LHCN-M2 (cell line): ENCODE data around the gene ECM2. TPM values are rescaled to one million over a fixed set of nuclear protein-coding genes. Genes with fewer than 3 reads are reported as not detected.

ENCODE experiments used
- DNase-seq: peaks from one replicate; pipeline ENCODE4 v3.0.0-alpha.2; 2012; ENCODE audit warnings: low read depth
- total RNA-seq: library from RNA; depleted of rRNA; stranded (reverse); fragments of >200 nt; gene quantifications from 2 replicates; pipeline ENCODE4 v1.2.3, GENCODE V29; 2014

The ECM2 gene
- total RNA-seq, 1 experiment from 2014 or later = 0.92 TPM

DNA sequence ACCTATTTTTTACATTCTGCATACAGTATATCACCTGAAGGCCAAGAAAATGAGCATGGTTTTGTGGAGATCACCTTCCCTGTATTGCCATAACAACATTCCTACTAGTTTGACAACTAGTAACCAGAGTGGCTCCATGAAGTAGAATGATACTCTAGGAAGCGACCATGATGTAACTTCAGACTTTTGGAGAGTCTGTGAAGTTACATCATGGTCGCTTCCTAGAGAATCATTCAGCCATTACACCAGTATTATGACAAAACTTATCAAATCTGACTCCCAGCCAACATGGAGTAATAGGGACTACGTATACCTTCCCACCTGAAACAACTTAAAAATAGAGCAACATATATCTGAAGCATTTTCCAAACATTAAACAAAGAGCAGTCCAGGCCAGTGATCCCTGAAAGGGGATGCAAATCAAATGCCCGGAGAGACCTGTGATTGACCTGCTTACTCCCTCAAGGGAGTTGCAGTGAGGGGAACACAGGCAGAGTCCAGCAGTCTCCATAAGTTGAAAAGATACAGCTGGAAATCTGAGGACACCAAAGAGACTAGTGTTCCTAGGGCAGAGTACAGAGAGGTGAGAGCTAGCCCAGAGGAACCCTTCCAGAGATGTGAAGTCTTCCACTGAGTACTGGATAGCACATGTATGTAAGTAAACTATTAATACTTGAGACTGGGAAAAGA lies 7.8 kb downstream of the ECM2 start:
- DNase-seq = no peak

DNA sequence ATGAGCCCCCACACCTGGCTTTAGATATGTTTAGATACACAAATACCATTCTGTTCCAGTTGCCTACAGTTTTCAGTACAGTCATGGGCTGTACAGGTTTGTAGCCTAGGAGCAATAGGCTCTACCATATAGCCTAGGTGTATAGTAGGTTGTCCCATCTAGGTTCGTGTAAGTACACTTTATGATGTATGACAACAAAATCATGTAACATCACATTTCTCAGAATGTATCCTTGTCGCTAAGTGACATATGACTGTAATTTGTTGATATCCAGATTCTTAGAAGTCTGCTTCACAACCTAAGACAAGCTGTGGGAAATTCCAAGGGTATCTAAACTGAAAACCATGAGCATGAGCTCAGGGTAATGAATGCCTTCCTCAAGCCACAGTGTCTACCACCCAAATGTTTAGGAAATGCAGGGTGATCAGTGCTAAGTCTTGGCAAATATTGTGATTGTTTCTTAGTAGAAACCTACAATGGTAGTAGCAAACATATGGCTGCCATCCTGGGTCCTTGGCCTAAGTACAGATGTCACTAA lies 8.4 kb downstream of the ECM2 start:
- DNase-seq = no peak

DNA sequence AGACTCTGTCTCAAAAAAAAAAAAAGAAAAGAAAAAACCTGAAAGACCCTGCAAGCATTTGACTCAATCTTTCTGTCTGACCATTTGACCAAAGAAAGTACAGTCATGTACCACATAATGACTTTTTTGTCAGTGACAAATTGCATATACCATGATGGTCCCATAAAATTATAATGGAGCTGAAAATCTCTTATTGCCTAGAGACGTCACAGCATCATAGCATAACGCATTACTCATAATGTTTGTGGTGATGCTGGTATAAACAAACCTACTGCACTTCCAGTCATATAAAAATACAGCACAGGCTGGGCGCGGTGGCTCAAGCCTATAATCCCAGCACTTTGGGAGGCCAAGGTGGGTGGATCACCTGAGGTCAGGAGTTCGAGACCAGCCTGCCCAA lies 10.5 kb downstream of the ECM2 start:
- peak; percentile 49 for DNase-seq

DNA sequence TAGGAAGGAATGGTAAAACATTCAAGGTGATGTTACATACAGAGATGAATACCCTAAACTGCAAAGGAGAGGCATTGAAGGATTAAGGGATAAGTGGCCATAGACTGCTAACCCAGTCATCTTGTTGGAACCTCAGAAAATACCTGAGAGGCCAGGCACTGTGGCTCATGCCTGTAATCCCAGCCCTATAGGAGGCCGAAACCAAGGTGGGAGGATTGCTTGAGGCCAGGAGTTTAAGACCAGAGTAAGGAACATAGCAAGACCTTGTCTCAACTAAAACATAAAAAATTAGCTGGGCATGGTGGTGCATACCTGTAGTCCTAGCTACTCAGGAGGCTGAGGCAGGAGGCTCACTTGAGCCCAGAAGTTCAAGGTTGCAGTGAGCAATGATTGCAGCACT lies 10.9 kb downstream of the ECM2 start:
- DNase-seq = no peak

DNA sequence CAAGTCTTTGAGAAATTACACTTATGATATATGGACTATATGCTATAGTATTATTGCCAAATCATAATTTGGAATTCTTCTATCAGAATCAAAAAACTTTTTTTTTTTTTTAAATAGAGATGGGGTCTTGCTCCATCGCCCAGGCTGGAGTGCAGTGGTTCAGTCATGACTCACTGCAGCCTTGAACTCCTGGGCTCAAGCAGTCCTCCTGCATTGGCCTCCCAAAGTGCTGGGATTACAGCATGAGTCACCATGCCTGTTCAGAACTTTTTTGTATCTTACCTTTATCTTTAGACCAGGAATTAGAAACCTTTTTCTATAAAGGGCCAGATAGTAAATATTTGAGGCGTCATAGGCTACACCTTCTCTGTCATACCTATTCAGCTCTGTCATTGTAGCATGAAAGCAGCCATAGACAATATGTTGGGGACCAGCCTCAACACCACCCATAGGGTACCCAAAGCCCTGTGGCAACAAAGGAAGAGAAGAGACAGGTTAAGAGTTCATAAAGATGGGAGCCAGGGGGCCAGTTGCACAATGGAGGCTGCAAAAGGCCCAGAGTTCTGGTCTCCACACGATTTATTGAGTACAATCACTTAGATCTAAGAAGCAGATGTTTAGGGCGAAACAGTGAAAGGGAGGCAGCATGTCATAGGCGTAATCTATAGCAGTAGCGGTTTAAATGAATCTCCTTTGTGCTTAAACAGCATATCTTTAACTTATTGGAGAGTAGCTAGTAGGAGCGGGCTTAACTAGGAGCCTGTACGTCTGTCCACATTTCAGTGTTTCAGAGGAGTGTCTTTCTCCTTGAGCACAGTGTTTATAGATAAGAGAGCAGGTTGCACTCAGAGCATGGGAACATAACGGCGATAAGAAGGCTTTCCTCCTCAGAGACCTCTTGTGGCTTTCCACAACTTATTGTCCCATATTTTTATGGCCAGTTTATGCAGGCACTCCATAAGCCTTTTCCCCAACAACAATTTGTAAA lies 12.5 kb downstream of the ECM2 start:
- DNase-seq = no peak

DNA sequence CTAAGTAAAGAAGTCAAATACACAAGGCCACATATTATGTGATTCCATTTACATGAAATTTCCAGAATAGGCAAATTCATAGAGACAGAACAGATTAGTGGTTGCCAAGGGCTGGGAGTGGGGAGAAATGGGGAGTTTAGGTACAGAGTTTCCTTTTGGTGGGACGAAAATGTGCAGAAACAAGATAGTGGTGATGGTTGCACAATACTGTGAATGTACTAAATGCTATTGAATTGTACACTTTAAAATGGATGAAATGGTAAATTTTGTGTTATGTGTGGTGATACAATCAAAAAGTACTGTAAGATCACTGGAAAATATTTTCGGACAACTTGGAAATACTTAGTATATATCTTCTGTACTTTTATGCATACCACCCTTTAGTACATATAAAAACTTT lies 15.0 kb downstream of the ECM2 start:
- no peak for DNase-seq

DNA sequence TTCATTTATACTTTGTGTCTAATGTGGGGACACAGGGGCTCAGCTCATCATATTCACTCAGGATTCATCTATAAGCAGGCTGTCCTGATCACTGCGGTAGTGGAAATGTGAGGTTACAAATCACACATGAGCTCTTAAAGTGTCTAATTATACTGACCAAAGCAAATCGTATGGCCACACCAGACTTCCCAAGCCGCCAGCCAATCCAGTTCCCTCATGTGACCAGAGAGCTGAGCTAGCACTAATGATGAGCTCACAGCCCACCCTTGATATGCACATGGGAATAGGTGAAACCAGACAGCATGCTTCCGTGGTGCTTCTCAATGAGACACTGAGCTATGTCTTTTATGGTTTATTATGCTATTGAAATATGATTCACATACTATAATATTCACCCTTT lies 17.6 kb downstream of the ECM2 start:
- DNase-seq = no peak

DNA sequence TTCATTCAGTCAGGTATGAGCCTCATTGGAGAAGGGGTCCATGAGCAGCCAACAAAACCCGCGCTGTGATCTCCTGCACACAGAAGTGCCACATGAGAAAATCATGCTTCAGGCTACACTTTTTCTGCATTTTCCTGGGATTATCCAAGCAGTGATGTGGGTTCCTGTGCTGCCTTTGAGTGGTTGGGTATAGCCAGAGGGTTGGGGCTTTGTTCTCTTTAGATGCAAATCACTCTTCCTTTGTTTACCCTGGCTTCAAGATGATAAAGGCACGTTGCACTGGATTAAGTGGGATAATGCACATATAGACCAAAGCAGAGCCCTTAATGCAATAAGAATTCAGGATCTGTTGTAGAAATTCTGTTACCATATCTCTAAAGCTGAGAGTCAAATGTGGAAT lies 18.7 kb downstream of the ECM2 start:
- DNase-seq = no peak

DNA sequence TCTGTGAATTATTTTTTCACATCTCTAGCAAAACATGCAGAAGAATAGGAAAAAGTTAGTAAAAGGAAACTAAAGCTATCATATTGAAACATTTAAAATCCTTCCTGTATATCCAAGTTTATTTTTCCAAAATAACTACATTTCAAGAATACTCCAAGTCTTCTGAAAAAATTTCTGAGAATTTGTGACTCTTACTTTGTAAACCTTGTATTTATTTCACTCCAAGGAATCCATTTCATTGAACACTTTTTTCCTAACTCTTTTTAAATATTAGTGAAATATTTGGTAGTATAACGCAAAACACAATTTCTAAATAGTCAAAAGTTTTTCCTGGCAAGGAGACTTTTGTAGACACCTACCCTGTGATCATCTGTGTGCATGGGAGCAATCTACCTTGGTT lies 19.3 kb downstream of the ECM2 start:
- no peak for DNase-seq

DNA sequence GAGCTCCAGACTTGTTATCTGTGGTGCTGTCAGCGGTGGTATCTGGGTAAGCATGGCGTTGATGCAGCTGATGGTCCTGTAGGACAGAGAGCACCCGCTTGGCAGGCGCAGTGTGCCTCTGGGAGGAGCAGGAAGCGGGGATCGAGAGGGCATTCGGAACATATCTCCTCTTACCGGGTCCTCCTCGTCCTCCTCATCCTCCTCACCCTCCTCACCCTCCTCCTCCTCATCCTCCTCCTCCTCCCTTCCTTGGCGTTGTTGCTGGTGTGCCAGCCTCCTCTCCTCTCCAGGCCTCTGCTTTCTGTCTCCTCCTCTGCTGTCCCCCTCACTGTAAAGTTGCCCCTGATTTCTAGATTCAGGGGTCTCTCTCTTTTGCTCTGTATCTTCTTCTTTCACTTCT lies 21.2 kb downstream of the ECM2 start:
- DNase-seq = no peak

DNA sequence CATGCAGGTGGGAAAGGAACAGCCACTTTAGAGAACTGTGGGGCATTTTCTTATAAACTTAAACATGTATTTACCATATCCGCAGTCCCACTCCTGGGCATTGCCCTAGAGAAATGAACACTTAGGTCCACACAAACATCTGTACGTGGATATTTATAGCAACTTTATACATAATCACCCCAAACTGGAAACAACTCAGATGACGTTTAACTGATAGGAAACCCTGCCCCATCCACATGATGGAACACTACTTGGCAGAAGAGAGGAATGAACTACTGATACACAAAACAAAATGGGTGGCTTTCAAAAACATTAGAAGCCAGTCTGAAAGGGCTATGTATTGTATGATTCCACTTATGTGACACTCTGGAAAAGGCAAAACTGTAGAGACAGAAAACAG lies 22.4 kb downstream of the ECM2 start:
- no peak for DNase-seq

DNA sequence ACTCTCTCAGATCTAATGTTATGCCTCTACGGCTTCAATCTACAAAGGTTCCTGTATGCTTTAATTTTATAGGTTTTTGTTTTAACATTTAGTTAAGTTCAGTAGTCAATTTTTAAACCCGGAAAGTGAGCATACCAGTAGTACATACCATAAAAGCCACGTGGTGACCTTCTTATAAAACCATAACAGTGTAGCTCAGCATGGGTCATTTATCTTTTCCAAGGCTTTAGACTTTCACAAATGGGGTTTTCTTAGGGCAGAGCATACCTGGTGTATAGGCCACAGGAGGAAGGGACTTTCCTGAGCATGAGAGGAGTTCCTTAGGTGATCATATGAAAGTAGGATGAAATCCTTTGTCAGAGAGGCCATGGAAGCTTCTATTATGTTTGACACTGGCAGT lies 23.2 kb downstream of the ECM2 start:
- no peak for DNase-seq

DNA sequence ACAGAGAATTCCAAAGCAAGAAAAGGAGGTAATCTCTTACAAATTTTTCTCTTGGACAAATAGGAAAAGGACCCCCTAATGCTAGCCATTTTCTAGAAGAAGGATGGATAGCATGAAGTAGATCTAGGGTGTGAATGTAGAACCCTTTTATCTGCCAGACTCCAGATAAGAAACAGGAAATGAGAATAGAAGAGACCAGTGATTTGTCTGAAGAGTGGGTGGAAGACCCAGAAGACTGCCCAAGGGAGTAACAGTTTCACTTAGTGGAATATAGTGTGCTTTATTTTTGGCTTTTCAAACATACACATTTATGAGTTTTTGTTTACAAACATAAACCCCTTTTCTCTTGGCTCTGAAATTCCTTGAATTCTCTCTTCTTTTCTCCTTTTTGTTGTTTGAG lies 25.0 kb downstream of the ECM2 start:
- DNase-seq = no peak

DNA sequence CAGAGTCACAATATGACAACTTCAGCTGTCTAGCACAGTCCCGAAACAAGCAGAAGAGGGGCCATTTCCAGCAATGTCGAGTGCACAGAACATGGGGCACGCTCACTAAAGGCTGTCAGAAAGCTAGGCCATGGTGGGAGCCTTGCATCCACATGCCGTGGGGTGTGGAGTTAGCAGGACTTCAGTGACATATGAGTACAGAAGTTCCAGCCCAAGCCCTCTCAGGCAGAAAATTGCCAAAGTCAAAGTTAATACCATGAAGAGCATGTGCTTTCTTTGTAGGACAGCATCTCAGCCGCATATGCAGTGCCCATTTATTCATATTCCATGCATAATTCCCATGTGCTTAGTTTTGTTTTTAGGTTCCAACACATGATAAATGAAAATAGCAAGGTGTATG lies 26.7 kb downstream of the ECM2 start:
- DNase-seq = no peak

DNA sequence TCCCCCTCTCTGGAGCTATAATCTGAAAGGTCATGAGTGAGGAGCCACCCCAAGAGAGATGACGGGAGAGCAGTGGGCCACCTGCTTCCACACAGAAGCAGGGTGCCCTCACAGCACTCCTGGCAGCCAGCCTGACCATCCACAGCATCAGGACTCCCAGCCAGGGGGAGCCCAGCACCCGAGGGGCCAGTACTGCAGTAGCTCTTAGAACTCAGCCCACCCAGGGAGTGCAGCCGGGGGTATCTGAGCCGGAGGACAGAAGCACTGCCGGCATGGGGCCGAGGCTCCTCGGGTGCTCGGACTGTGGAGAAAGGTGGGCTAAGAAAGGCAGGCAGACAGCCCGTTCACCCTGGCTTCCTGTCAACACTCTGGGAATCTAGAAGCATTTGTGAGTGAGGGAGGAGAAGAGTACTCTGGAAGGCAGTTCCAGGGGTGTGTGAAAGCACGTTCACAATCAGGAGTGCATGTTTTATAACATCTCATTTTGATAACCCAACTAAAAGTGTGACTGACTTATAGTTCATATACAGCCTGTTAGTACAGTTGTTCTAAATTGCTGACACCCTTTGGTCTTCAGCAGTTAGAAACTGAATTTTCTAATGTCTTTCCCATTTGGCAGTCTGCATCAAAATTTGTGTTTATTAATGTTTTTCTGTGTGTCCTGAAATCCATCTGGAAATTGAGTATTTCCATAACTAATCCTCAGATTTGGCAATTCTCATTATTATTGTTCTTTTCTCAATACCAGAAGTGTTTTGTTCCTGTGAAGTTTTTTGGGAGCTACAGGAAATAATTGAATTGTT lies 27.6 kb downstream of the ECM2 start:
- DNase-seq = no peak

DNA sequence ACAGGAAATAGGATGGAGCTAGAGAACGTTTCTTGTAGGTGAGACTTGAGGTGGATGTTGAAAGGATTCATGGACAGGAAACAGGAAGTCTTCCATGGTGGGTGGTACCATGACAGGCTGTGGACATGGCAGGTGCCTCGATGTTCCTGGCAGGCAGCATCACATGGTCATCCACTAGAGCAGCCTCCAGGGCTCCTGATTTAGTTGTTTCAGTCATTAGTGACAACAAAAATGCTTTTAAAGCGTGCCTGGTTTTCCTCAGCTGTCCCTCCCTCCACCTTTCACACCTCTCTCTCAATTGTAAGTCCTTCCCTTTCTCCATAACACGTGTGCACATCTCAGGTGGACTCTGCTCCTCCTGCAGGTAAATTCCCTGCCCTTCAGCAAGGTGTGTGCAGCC lies 28.3 kb downstream of the ECM2 start:
- DNase-seq = no peak

DNA sequence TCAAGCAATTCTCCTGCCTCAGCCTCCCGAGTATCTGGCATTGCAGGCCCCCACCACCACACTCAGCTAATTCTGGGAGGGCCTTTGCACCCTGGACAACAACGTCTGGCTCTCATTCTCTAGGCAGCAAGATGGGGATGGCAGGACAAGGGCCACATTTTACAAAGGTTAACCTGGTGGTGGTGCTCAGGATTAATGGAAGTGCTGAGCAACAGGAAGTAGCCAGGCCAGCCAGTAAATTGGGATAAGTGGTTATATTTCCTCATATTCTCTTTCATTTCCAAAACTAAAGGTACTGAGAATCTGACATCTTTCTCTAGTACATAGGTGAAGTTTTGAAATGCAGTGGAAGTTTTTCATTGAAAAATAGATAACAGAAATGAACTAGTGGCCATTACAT lies 28.8 kb downstream of the ECM2 start:
- peak; percentile 13 for DNase-seq

DNA sequence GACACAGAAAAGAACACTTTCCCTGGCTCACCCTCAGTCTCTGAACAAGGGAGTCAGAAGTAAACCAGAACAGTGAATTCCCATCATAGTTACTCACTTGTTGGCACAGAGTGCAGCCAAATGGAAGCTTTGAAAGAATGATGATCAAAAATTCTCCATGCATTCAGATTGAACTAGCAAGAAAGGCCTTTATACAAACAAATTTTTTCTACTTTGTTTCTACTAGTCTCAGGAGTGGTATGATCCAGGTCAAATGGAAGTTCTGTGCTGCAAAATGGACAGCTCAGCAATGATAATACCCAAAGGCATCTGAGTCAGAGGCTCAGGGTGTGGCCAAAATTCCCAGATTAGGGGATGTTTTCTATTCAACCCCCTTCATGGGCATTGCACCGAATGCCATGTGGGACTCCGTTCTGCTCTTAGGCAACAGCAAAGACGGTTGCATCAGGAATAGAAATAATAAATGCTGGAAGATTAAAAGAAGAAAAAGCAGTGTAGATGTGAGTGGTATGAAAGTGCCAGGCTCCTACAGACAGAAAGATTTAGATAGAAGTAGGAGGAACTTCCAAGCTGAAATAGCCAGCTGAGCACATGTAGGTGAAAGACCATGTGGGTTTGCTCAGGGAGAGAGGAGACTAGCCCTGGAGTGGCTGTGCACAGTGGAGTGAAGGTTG lies 29.5 kb downstream of the ECM2 start:
- DNase-seq = peak; percentile 82

DNA sequence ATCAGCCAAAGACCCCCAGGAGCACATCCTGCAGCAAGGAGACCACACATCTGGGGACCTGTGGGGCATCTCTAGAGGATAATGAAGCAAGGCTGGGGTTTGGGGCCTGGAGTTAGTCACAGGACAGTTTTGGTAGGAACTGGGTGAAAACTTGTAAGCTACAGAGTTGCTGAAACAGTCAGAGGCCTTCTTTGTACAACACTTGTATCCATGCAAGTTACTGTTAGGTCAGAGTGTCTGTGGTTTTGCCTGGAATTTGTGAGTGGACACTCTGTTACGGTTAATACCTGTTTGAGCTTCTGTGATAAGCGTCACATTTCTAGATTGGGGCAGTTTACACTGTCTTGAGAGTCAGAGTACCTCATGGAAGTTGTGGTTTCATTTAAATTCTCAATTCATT lies 30.9 kb downstream of the ECM2 start:
- DNase-seq = peak; percentile 18

DNA sequence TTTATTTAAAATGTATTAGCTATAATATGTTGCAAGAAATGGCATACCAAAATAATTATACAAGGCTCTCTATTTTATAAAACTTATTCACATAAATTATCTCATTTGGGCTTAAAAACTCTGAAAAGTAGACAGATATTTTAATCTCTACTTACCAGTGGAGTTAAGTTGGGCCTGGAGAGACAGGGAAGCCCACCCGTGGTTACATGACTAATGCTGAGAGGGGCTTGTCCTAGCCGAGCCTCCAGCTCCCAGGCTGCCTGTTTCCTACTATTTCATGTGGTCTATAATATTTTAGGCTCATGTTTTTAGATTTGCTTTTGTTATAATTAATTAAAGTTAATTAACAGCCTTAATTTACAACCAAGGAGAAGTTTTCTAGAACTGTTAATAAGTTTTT lies 32.6 kb downstream of the ECM2 start:
- DNase-seq = no peak

DNA sequence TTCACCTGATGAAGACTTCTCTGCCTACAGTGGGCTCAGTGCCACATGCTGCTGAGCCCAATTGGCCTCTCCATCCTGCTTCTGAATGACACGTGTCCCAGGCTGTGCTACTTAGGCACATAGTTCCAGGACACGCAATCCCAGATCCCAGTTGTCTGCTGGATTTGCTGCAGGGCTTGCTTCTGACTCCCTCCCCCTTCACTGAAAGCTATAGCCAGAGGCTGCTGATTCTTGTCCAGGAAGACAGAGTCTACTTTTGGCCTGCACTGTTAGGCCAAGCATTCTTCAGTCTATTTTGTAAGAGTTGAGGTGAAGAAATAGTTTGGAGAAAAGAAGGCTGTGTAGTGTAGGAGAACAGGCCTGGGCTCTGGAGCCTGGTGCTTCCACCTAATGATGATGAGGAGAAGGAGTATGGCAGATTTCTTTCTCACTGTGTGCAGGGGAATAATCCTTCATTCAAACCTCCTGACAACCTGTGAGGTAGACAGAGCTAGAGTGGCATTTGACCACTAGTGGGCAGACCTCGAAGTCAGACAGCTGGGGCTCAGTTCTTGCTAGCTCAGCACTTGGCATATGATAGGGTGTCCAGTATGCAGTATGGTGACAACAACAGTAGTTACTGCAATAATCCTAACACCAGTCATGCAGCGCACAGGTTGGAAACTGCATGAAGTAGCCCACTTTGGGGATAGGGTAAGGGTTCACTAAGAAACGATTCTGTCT lies 34.0 kb downstream of the ECM2 start:
- peak; percentile 46 for DNase-seq
